CD4-positive, alpha-beta T cell treated with Interleukin-17A for 4 hours (primary cell): ENCODE results near the gene CDKAL1.

Source experiments
- DNase-seq: peaks from one replicate; pipeline ENCODE4 v3.0.0-alpha.2; 2020; ENCODE audit warnings: mixed read lengths

CDKAL1 gene

GRCh38 chr6:20850686-20851416, 316.6 kb downstream of the CDKAL1 start:
- DNase-seq = no peak

- no peak for DNase-seq
These were observed 317.5 kb downstream of the CDKAL1 start for GRCh38 chr6:20851795-20852194.

- DNase-seq = no peak
These were observed 319.6 kb downstream of the CDKAL1 start for GRCh38 chr6:20853828-20854227.

- no peak for DNase-seq
These were observed 322.5 kb downstream of the CDKAL1 start for GRCh38 chr6:20856681-20857288.

GRCh38 chr6:20861481-20861880, 327.2 kb downstream of the CDKAL1 start:
- no peak for DNase-seq

- no peak for DNase-seq
These were observed 331.8 kb downstream of the CDKAL1 start for GRCh38 chr6:20866036-20866435.

GRCh38 chr6:20866935-20867703, 332.9 kb downstream of the CDKAL1 start:
- DNase-seq = no peak

GRCh38 chr6:20868397-20869096, 334.3 kb downstream of the CDKAL1 start:
- DNase-seq = no peak

GRCh38 chr6:20870021-20870420, 335.8 kb downstream of the CDKAL1 start:
- DNase-seq = no peak

GRCh38 chr6:20870493-20870892, 336.2 kb downstream of the CDKAL1 start:
- DNase-seq = no peak

GRCh38 chr6:20873425-20874190, 339.4 kb downstream of the CDKAL1 start:
- DNase-seq = no peak

GRCh38 chr6:20875369-20875963, 341.2 kb downstream of the CDKAL1 start:
- no peak for DNase-seq

- no peak for DNase-seq
These were observed 341.8 kb downstream of the CDKAL1 start for GRCh38 chr6:20876036-20876435.

- DNase-seq = no peak
These were observed 342.3 kb downstream of the CDKAL1 start for GRCh38 chr6:20876561-20876960.

- no peak for DNase-seq
These were observed 343.0 kb downstream of the CDKAL1 start for GRCh38 chr6:20877008-20877937.

- no peak for DNase-seq
These were observed 344.9 kb downstream of the CDKAL1 start for GRCh38 chr6:20879121-20879520.

GRCh38 chr6:20879526-20879925, 345.3 kb downstream of the CDKAL1 start:
- DNase-seq = no peak

- no peak for DNase-seq
These were observed 347.1 kb downstream of the CDKAL1 start for GRCh38 chr6:20881365-20881764.

- DNase-seq = no peak
These were observed 347.8 kb downstream of the CDKAL1 start for GRCh38 chr6:20882014-20882413.

- no peak for DNase-seq
These were observed 350.8 kb downstream of the CDKAL1 start for GRCh38 chr6:20885076-20885475.

GRCh38 chr6:20891161-20891560, 356.9 kb downstream of the CDKAL1 start:
- no peak for DNase-seq
